GM21825 (cell line): ENCODE data around the gene KDELR1.
A peak's percentile ranks its signal among the peaks of the same experiment; 100 is the strongest.

Experiments
- ATAC-seq: cut with Tn5 transposase; IDR thresholded peaks from one replicate; pipeline ENCODE4 v1.9.1; 2021; ENCODE audit warnings: mild to moderate bottlenecking, moderate library complexity; ENCODE audit not compliant: unreplicated experiment

KDELR1 gene

DNA sequence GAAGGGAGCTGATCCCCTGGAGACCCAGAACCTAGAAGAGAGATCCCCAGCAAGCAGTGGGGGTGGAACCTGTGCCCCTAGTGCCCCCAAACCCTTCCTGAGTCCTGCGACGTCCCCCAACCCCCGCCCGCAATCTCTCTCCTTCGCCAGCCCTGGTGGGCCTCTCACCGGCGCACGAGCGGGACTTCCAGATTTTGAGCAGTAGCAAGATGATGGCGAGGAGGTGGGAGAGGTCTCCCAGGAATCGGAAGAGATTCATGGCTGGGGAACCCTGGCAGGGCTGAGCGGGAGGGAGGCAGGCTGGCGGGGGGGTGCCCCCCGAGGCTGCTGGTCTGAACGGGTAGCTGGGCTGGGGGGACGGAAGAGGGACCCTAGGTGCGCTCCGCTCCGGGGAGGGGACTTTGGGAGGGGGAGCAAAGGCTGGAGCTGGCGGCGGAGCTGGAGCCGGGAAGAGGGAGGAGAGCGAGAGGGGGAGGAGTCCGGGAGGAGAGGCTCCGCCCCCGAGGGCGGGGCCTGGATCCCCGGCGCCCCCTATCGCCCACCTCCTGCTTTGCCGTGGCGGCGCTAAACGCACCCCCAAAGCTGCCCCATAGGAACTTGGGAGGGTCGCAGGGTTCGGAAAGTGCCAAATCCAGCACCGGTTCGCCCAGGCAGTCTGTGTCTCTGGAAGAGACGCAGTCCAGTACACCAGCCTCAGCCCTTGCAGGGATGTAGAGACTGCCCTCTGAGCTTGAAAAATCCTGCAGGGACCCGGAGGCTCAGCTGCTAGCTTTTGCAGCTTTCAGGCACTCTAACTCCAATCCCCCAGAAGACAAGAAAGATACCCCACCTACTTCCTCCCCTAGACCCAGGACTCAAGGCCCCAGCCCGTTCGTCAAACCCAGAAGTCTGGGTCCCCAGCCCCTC is at the start of gene KDELR1:
TSS of gene KDELR1 (minus strand) at position 452 of the 906 bp plus-strand sequence. CDS start at position 259, 193 bp downstream.
- ATAC-seq: peak; percentile 77

DNA sequence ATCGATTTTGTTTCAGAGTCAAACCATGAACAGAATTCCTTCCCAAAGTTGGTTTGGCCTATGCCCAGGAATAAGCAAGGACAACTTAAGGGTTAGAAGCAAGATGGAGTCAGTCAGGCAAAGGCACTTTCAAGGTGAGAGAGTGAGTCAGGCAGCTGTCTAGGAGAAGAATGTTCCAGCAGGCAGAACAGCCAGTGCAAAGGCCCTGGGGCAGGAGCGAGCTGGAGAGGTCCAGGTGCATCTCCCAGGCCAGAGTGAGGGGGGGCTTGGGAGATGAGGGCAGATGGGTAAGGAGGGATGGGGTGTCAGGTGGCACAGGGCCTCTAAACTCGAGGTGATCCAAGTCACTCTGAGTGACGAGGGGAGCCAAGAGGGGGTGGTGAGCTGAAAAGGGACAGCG is 45.2 kb upstream of the KDELR1 start:
- no peak for ATAC-seq

DNA sequence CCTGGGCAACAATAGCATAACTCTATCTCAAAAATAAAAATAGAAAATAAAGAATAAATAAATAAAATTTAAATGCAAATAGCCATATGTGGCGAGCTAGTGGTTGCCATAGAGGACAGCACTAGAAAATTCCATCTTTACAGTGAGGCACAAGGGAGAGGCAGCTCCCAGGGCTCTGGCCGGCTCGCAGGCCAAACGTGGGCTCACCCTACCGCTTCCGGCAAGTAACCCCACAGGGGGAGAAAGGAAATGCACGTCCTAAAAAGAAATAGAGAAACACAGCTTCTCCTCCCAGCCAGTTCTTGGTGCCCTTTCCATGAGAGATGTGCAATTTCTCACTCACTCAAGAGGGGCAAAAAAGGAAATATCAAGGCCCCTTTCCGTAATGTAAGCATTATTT is 42.0 kb upstream of the KDELR1 start:
- ATAC-seq: no peak

DNA sequence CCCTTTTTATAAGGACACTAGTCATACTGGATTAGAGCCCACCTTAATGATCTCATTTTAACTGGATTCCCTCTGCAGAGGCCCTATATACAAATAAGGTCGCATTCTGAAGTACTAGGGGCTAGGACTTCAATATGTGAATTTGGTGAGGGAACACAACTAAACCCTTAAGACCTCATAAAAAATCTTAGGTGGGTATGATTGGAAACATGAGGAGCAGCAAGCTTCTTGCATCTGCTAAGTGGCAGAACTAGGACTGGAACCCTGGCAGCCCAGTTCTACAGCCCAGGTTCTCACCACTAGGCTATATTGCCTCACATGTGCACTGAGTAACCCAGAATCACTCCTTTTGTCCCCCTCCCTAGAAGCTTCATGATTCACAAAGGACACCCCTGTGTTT is 37.3 kb upstream of the KDELR1 start:
- ATAC-seq: no peak

DNA sequence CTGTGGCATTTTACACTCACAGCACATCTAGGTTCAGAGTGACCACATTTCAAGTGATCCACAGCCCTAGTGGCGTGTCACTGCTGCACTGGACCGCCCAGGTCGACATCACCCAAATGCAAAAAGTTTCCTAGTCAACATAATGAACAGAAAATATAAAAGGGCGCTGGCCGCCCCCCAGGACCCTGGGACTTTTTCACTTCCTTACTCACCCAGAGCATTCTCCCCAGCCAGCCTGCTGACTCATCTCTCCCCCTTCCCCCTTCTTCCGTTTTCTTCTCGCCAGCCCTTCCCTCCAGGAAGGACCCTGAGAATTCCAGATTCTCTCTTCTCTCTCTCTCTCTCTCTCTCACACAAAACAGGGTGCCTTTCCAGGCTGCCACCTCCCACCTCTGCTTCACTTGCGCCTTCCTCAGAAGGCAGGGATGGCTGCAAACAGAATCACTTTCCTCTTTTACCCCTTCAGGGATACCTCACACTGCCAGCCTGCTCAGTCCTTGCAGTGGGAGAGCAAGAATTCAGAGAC is 33.4 kb upstream of the KDELR1 start:
- ATAC-seq: no peak

DNA sequence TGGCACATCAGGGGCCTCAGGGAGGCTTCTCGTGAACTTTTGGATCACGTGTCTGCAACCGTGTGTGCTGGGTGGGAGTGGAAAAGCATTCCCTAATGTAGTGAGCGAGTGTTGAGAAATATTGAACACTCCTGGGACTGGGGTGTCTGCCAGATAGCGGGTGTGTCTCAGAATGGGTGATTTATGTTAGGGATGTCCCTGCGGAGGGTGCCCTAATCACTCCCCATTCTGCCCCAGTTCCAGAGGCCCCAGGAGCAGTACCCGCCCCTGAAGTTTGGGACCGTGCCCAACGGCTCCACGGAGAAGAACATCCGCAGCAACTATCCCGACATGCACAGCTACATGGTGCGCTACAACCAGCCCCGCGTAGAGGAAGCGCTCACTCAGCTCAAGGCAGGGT is 30.2 kb upstream of the KDELR1 start:
- ATAC-seq: no peak

DNA sequence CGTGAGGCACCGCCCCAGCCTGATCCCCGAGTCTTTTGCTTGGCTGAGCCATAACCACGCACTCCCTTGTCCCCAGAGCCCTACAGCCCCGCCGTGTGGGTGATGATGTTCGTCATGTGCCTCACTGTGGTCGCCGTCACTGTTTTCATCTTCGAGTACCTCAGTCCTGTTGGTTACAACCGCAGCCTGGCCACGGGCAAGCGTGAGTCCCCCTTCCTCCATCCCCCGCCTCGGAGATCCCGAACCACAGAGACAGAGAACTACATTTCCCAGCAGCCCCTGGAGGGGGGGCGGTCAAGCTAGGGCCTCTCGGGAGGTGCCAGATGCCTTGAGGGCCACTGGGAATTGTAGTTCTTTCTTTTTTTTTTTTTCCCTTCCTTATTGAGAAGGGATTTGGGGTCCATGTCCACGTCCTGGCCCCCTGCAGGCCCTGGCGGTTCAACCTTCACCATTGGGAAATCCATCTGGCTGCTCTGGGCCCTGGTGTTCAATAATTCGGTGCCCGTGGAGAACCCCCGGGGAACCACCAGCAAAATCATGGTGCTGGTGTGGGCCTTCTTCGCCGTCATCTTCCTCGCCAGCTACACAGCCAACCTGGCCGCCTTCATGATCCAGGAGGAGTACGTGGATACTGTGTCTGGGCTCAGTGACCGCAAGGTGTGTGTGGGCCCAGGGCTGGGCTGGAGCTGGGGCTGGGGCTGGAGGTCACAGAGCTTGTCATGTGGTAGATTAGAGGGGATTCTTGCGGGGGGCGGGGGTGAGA is 28.0 kb upstream of the KDELR1 start:
- peak; percentile 46 for ATAC-seq

DNA sequence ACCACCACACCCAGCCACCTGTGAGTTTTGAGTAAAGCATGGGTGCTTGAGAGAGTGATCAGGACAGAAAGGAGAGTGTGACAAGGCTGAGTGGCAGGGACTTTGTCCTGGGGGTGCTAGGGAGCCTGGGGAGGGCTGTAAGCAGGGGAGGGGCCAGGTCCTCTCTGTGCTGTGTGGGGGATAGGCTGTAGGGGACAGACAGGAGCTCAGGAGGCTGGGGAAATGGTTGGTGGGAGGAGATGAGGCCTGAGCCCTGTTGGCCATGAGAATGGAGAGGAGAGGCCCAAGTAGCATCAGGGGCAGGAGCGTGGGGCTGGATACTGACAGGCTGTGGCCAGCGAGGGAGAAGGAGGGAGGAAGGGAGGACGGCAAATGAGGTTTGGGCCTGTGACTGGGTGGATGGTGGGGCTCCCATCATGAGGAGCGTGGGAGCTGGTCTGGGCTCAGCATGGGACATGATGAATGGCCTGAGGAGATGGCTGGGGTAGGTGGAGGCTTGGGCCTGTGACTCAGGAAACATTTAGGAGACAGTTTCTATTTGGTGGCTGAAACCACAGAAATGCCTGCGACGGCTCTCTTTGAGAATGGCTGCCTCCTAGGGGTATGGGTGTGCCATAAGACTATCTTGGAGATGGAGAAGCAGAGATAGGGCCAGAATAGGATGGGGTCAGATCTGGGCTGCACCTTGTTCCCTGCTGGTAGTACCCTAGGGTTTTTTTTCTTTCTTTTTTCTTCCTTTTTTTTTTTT is 27.1 kb upstream of the KDELR1 start:
- ATAC-seq: no peak

DNA sequence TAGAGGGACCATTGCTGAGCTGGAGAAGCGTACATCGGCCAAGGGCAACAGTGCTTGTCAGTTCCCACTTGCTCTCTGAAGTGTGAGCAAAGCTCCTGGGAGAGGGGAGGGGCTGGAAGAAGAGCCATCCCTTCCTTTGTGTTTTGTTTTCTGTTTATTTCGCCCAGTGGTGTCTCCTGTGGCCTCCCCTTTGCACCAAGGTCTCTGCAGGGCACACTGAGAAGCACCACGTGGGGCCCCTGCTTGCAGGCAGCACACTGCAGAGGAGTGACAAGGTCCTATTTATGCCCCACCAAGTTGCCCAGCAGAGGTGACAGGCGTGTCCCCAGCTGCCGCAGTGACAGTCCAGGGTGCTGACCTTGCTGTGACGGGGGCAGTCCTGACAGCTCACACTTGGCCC is 26.1 kb upstream of the KDELR1 start:
- no peak for ATAC-seq

DNA sequence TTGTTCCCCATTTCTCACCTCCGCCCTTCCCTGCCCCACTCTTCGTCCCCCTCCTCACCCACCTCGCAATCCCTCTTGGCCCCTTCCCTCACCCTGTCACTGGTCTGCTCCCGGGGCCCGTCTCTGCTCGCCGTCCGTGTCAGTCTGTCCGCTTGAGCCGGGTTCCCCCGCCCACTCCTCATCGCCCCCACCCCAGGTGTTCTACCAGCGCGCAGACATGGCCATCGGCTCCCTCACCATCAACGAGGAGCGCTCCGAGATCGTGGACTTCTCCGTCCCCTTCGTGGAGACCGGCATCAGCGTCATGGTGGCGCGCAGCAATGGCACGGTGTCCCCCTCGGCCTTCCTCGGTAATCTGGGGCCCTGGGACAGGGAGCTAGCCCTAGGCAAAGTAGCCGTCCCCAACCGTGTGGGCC is 24.5 kb upstream of the KDELR1 start:
- ATAC-seq: no peak

DNA sequence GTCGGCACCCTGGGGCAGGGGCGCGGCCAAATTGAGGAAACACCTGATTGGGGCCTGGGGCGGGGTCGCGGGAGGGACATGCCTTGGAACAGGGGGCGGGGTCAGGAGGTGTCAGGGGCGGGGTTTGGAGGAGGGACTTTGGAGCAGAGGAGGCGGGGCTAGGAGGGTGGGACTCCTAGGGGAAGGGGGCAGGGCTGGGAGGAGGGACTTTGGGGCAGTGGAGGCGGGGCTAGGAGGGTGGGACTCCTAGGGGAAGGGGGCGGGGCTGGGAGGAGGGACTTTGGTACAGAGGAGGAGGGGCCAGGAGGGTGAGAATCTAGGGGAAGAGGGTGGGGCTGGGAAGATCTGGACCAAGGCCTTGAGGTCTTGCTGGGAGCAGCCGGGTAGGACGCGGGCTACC is 24.0 kb upstream of the KDELR1 start:
- no peak for ATAC-seq

DNA sequence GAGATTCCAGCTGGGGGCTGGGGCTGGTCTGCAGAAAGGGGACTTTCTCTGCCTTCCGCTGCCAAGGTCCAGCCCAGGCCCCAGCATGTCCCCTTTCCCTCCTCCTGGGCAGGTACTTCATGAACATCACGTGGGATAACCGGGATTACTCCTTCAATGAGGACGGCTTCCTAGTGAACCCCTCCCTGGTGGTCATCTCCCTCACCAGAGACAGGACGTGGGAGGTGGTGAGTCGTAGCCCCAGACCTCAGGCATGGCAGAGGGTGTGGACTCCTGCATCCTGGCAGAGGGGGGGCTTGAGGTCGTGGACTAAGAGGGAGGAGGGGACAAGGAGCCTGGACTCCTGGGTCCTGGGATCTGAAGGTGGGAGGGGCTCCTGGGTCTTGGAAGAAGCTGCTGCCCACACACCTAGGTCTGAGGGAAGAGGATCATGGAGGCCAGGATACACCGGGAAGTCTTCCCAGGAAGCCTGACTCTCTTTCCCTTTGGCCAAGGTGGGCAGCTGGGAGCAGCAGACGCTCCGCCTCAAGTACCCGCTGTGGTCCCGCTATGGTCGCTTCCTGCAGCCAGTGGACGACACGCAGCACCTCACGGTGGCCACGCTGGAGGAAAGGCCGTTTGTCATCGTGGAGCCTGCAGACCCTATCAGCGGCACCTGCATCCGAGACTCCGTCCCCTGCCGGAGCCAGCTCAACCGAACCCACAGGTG is 22.7 kb upstream of the KDELR1 start:
- no peak for ATAC-seq

DNA sequence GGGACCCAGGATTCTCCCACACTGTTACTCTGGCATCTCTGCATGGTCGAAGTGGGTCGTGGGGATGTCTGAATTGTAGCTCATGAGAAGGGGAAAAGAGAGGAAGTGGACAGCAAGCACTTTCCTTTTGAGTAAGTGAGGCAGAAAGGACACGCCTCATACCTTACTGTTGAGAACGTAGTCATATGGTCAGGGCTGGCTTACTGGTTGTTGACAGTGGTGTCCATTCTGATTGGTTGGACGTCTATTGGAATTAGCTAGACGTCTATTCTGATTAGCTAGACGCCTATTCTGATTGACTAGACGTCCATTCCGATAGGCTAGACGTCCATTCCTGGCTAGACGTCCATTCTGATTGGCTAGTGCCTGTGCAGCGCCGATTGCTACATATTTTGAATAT is 14.5 kb upstream of the KDELR1 start:
- ATAC-seq: no peak

DNA sequence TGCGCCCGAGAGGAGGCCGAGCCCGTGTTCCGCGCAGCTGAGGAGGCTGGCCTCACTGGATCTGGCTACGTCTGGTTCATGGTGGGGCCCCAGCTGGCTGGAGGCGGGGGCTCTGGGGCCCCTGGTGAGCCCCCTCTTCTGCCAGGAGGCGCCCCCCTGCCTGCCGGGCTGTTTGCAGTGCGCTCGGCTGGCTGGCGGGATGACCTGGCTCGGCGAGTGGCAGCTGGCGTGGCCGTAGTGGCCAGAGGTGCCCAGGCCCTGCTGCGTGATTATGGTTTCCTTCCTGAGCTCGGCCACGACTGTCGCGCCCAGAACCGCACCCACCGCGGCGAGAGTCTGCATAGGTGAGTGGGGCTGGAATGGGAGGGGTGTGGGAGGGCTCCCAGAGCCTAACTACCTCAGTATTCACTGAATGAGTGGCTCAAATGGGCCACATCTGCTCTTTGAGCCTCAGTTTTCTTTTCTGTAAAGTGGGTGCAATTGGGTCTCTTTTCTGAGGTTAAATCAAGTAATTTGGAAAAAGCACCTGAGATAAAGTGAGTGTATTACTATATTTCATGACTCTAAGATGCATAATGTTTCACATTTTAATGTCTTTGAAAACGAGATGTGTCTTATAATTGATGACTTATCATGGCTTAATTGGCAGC is 13.8 kb upstream of the KDELR1 start:
- ATAC-seq: no peak

DNA sequence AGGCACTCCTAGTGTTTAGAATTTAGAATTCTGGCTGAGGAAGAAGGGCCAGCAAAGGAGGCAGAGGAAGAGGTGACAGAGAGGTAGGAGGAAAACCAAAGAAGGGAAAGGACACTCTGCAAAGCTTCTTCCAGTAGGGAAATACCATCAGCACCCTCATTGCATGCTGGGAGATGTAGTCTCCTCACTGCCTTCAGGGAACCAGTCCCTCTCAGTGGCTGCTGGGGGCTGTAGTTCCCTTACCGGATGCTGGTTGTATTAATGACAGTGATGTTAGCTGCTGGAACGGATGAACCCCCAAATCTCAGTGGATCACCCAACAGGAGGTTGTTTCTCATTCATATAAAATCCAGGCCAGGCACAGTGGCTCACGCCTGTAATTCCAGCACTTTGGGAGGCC is 12.3 kb upstream of the KDELR1 start:
- ATAC-seq: peak; percentile 47

DNA sequence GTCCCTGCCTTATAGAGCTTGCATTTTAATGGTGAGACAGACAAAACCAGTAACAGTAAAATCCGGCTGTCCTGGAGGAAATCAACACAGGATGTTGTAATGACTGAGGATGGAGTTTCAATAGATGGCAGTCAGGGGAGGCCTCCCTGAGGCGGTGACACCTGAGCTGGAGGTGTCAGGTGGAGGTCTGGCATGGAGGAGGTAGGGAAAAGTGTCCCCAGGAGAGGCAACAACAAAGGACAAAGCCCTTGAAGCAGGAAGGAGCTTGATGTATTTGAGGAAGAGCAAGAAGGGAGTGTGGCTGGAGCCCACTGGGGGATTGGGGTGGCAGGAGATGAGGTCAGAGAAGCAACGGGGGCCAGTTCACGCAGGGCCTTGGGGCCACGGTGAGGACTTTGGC is 9.9 kb upstream of the KDELR1 start:
- no peak for ATAC-seq

DNA sequence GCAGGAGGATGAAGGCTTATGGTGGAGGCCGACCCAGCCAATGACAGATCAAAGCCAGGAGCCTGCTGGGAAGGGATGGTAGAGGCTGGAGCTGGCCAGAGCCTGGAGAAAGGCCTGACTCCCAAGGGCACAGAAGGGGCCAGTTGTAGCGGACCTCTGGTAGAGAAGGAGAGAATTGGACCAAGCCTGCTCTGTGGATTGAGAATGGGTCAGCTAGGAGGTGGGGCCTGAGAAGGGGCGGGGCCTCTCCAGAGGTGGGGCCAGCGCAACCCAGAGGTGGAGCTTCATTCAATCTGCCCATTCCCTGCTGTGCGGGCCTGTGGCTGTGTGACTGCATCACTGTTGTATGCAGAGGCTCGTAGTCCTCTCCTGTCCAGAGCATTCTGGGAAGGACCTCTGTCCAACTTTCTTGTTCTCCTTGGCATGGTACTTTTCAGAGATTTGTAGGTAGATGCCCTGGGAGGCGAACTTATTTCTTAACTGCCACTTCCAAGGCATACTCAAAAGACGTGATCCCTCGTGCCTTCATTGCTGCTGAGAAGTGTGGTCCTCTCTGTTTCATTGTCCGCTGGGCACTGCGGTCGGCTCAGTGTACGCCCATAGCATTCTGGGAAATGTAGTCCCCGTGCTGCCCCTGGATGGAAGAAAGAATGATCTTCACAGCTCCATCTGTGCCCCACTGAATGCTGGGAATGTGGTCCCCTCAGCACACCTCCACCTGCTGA is 8.8 kb upstream of the KDELR1 start:
- no peak for ATAC-seq

DNA sequence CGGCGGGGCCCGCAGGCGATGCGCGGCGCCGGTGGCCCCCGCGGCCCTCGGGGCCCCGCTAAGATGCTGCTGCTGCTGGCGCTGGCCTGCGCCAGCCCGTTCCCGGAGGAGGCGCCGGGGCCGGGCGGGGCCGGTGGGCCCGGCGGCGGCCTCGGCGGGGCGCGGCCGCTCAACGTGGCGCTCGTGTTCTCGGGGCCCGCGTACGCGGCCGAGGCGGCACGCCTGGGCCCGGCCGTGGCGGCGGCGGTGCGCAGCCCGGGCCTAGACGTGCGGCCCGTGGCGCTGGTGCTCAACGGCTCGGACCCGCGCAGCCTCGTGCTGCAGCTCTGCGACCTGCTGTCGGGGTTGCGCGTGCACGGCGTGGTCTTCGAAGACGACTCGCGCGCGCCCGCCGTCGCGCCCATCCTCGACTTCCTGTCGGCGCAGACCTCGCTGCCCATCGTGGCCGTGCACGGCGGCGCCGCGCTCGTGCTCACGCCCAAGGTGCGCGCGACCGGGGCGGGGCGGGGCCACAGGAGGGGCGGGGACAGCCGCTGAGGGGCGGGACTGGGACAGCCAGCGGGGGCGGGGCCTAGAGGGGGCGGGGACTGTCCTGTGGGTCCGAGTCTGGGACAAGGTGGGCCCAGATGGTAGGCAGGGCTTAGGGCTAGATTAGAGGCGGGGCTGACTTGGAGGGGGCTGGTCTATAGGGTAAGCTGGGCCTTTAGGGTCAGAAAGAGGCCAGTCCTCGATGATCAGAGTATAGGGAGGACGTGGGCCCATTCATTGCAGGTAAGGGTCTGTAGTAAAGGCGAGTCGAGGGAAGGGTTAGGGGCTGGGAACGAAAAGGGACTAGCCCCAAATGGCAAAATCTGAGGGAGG is 7.3 kb upstream of the KDELR1 start:
- ATAC-seq: peak; percentile 45

DNA sequence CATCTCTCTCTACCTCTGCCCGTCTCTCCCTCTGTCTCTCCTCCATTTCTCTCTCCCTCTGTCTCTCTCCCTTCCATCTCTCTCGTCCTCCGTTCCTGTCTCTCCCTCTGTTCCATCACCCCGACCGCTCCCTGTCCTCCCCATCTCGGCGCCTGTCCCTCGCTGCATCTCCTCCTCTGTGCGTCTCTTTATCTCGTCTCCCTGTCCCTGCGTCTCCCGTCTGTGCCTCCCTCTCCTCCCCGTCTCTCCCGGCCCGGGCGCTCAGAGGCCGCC is 6.7 kb upstream of the KDELR1 start:
- peak; percentile 3 for ATAC-seq
